Progenitor cell of endocrine pancreas (in vitro differentiated cells): ENCODE data around the gene HERPUD1. TPM values are rescaled to one million over a fixed set of nuclear protein-coding genes. Genes with fewer than 3 reads are reported as not detected.
"Not testable (repeated sequence)": the region's sequence is repeated elsewhere in the genome, so short reads cannot be mapped to it uniquely, and the experiment has no call there.

Experiments
- DNase-seq: peaks from one replicate; pipeline ENCODE4 v3.0.0; 2021; ENCODE audit warnings: low spot score; ENCODE audit not compliant: unreplicated experiment
- H3K27ac Mint-ChIP-seq: 2 replicates; pipeline ENCODE4 v1.8.0; 2021; ENCODE audit warnings: mild to moderate bottlenecking, moderate library complexity, mixed read lengths
- H3K27me3 Mint-ChIP-seq: 2 replicates; pipeline ENCODE4 v1.8.0; 2021; ENCODE audit warnings: mixed read lengths
- H3K36me3 Mint-ChIP-seq: 2 replicates; pipeline ENCODE4 v1.8.0; 2022; ENCODE audit warnings: mixed read lengths; ENCODE audit not compliant: insufficient read depth
- H3K4me1 Mint-ChIP-seq: 2 replicates; pipeline ENCODE4 v1.8.0; 2021; ENCODE audit warnings: low read depth, mixed read lengths
- H3K4me3 Mint-ChIP-seq: 2 replicates; pipeline ENCODE4 v1.8.0; 2021; ENCODE audit warnings: low read depth, mild to moderate bottlenecking, moderate library complexity, mixed read lengths
- H3K9me3 Mint-ChIP-seq: 2 replicates; pipeline ENCODE4 v1.8.0; 2021; ENCODE audit warnings: low read depth, mixed read lengths
- CTCF ChIP-seq: fragments of 200-600 bp; sonication (generic); IDR thresholded peaks from one replicate; pipeline ENCODE4 v1.5.0; 2021; ENCODE audit warnings: antibody characterized with exemption, mild to moderate bottlenecking; ENCODE audit not compliant: unreplicated experiment
- total RNA-seq: library from RNA; stranded (reverse); gene quantifications from 2 replicates; pipeline ENCODE4 v1.2.1, GENCODE V29; 2021

HERPUD1 gene
- total RNA-seq, 1 donor from 2014 or later = 70.0 TPM

- Mint-ChIP-seq H3K27me3 (peaks cover 73% of the 10 kb centered on the region), H3K36me3 (no peaks in the 10 kb centered on the region), H3K27ac (no peak overlapping the region), H3K4me3 (no peak overlapping the region), H3K4me1 (no peaks in the 10 kb centered on the region), H3K9me3 (no peaks in the 10 kb centered on the region)
- no peak for TF ChIP-seq CTCF
- no peak for DNase-seq
Measured at GRCh38 chr16:56985288-56985961, 53.5 kb downstream of the HERPUD1 start.

GRCh38 chr16:56985962-56986360, 54.0 kb downstream of the HERPUD1 start:
- peaks cover 78% of the 10 kb centered on the region for H3K27me3 Mint-ChIP-seq
- H3K36me3 Mint-ChIP-seq = no peaks in the 10 kb centered on the region
- H3K4me1 Mint-ChIP-seq = no peaks in the 10 kb centered on the region
- TF ChIP-seq CTCF = no peak
- DNase-seq = no peak
- H3K9me3 Mint-ChIP-seq = no peaks in the 10 kb centered on the region
- no peak overlapping the region for H3K4me3 Mint-ChIP-seq
- H3K27ac Mint-ChIP-seq = no peak overlapping the region

GRCh38 chr16:56986361-56986760, 54.4 kb downstream of the HERPUD1 start:
- Mint-ChIP-seq H3K9me3 (no peaks in the 10 kb centered on the region), H3K4me3 (no peak overlapping the region), H3K27me3 (peaks cover 78% of the 10 kb centered on the region), H3K36me3 (no peaks in the 10 kb centered on the region), H3K4me1 (no peaks in the 10 kb centered on the region), H3K27ac (no peak overlapping the region)
- DNase-seq = no peak
- no peak for TF ChIP-seq CTCF

GRCh38 chr16:56986908-56987307, 55.0 kb downstream of the HERPUD1 start:
- not testable (repeated sequence) for H3K4me1 Mint-ChIP-seq, H3K27ac Mint-ChIP-seq, DNase-seq, H3K9me3 Mint-ChIP-seq, H3K36me3 Mint-ChIP-seq, H3K4me3 Mint-ChIP-seq
- H3K27me3 Mint-ChIP-seq = peaks cover 77% of the 10 kb centered on the region

- Mint-ChIP-seq H3K36me3 (no peaks in the 10 kb centered on the region), H3K27me3 (peaks cover 75% of the 10 kb centered on the region), H3K9me3 (no peaks in the 10 kb centered on the region), H3K4me3 (no peak overlapping the region), H3K4me1 (no peaks in the 10 kb centered on the region), H3K27ac (no peak overlapping the region)
- TF ChIP-seq CTCF = no peak
- no peak for DNase-seq
Measured at GRCh38 chr16:56987692-56988091, 55.8 kb downstream of the HERPUD1 start.

- Mint-ChIP-seq H3K4me1 (no peaks in the 10 kb centered on the region), H3K9me3 (no peaks in the 10 kb centered on the region), H3K27ac (no peak overlapping the region), H3K36me3 (no peaks in the 10 kb centered on the region), H3K27me3 (peaks cover 75% of the 10 kb centered on the region), H3K4me3 (no peak overlapping the region)
- DNase-seq = no peak
- TF ChIP-seq CTCF = no peak
Measured at GRCh38 chr16:56988161-56988947, 56.4 kb downstream of the HERPUD1 start.
